IMR-90 (cell line): ENCODE measurements around the gene SMIM41. TPM values are rescaled to one million over a fixed set of nuclear protein-coding genes. Genes with fewer than 3 reads are reported as not detected.
A peak's percentile ranks its signal among the peaks of the same experiment; 100 is the strongest.

Source experiments
- ATAC-seq: fragments of 200-7000 bp; cut with Tn5 transposase; 2 replicates; pipeline ENCODE4 v1.9.1; 2020; ENCODE audit warnings: low read depth, mild to moderate bottlenecking, moderate library complexity
- BruUV-seq: library from RNA; stranded (reverse); fragments of 400-500 nt; replicated peaks from 2 replicates; lab custom pipeline; 2021; lab: Mats Ljungman, UMichigan
- CTCF ChIA-PET: fragments of 300-600 bp; formaldehyde crosslinking; extraction: SDS; loops from one replicate; lab custom pipeline; 2021; ENCODE audit warnings: antibody characterized with exemption; lab: Yijun Ruan, JAX
- POLR2A ChIA-PET: fragments of 300-600 bp; sonication (Branson Sonifier 250); formaldehyde crosslinking; loops from one replicate; lab custom pipeline; 2022; ENCODE audit warnings: antibody characterized with exemption; ENCODE audit not compliant: unreplicated experiment; lab: Charles Lee
- DNase-seq: peaks from one replicate; pipeline ENCODE4 v3.0.0; 2013
- H2AFZ ChIP-seq: replicated peaks from 2 replicates; pipeline ENCODE3; 2013; ENCODE audit warnings: low read length, mild to moderate bottlenecking; ENCODE audit not compliant: poor library complexity
- H2AK5ac ChIP-seq: 2 replicates; pipeline ENCODE4 v1.6.1; 2013; ENCODE audit warnings: low read depth, low read length, inconsistent platforms
- H2AK9ac ChIP-seq: replicated peaks from 2 replicates; pipeline ENCODE3; 2013; ENCODE audit warnings: mild to moderate bottlenecking, low read depth, low read length, moderate library complexity; ENCODE audit not compliant: poor library complexity
- H2BK120ac ChIP-seq: 2 replicates; pipeline ENCODE4 v1.6.1; 2013; ENCODE audit warnings: low read depth, low read length, inconsistent platforms
- H2BK15ac ChIP-seq: 3 replicates; pipeline ENCODE4 v1.6.1; 2013; ENCODE audit warnings: low read depth, low read length, inconsistent platforms
- H2BK20ac ChIP-seq: 2 replicates; pipeline ENCODE4 v1.6.1; 2013; ENCODE audit warnings: low read depth, mild to moderate bottlenecking, inconsistent platforms, low read length, moderate library complexity
- H2BK5ac ChIP-seq: 2 replicates; pipeline ENCODE4 v1.6.1; 2013; ENCODE audit warnings: mild to moderate bottlenecking, low read depth, low read length, inconsistent platforms; ENCODE audit not compliant: poor library complexity, severe bottlenecking
- H3K14ac ChIP-seq: replicated peaks from 2 replicates; pipeline ENCODE4 v1.6.1; 2013; ENCODE audit warnings: low read depth, low read length, inconsistent platforms
- H3K18ac ChIP-seq: 2 replicates; pipeline ENCODE4 v1.6.1; 2013; ENCODE audit warnings: low read depth, low read length, control low read depth
- H3K23ac ChIP-seq: 2 replicates; pipeline ENCODE4 v1.6.1; 2013; ENCODE audit warnings: low read depth, low read length, inconsistent platforms
- H3K27ac ChIP-seq: 2 replicates; pipeline ENCODE4 v1.5.1; 2013; ENCODE audit warnings: mild to moderate bottlenecking, control low read depth, low read length; ENCODE audit not compliant: insufficient read depth
- H3K27me3 ChIP-seq: 2 replicates; pipeline ENCODE4 v1.6.1; 2013; ENCODE audit warnings: low read length; ENCODE audit not compliant: control insufficient read depth, insufficient read depth
- H3K36me3 ChIP-seq: 2 replicates; pipeline ENCODE4 v1.6.1; 2013; ENCODE audit warnings: low read length, mixed read lengths; ENCODE audit not compliant: control insufficient read depth, insufficient read depth
- H3K4ac ChIP-seq: 2 replicates; pipeline ENCODE4 v1.6.1; 2013; ENCODE audit warnings: low read depth, low read length, inconsistent platforms
- H3K4me1 ChIP-seq: 2 replicates; pipeline ENCODE4 v1.6.1; 2013; ENCODE audit warnings: low read length, mixed read lengths; ENCODE audit not compliant: control insufficient read depth, insufficient read depth
- H3K4me2 ChIP-seq: 2 replicates; pipeline ENCODE4 v1.6.1; 2013; ENCODE audit warnings: low read depth, mild to moderate bottlenecking, control low read depth, low read length, moderate library complexity
- H3K4me3 ChIP-seq: 2 replicates; pipeline ENCODE4 v1.5.1; 2013; ENCODE audit warnings: low read depth, mild to moderate bottlenecking, control low read depth, low read length, moderate library complexity; ENCODE audit not compliant: insufficient read depth
- H3K56ac ChIP-seq: 2 replicates; pipeline ENCODE4 v1.6.1; 2013; ENCODE audit warnings: low read length, inconsistent platforms; ENCODE audit not compliant: insufficient read depth; ENCODE audit errors: extremely low read depth
- H3K79me1 ChIP-seq, 2 experiments: 2 replicates each; pipeline ENCODE4 v1.6.1; 2013; ENCODE audit warnings: low read length in 2 of 2, inconsistent platforms in 1 of 2, low read depth in 1 of 2
- H3K9ac ChIP-seq: 2 replicates; pipeline ENCODE4 v1.6.1; 2013; ENCODE audit warnings: low read depth, low read length, control low read depth
- H3K9me1 ChIP-seq: 2 replicates; pipeline ENCODE4 v1.6.1; 2013; ENCODE audit warnings: low read length, inconsistent platforms; ENCODE audit not compliant: insufficient read depth
- H3K9me3 ChIP-seq: 2 replicates; pipeline ENCODE4 v1.6.1; 2013; ENCODE audit warnings: low read length; ENCODE audit not compliant: control insufficient read depth, insufficient read depth
- H4K20me1 ChIP-seq: 2 replicates; pipeline ENCODE4 v1.6.1; 2013; ENCODE audit warnings: low read length, inconsistent platforms; ENCODE audit not compliant: insufficient read depth
- H4K5ac ChIP-seq: 2 replicates; pipeline ENCODE4 v1.6.1; 2013; ENCODE audit warnings: mild to moderate bottlenecking, low read depth, low read length, control low read depth
- H4K8ac ChIP-seq, 2 experiments: 2 replicates each; pipeline ENCODE4 v1.6.1; 2013; ENCODE audit warnings: low read depth in 2 of 2, low read length in 2 of 2, control low read depth in 1 of 2, inconsistent platforms in 1 of 2
- H4K91ac ChIP-seq: 2 replicates; pipeline ENCODE4 v1.6.1; 2013; ENCODE audit warnings: low read depth, low read length, inconsistent platforms; ENCODE audit not compliant: insufficient read depth
- BHLHE40 ChIP-seq: fragments of 150-350 bp; IDR thresholded peaks from 2 replicates; pipeline ENCODE4 v1.6.1; 2016; ENCODE audit warnings: mild to moderate bottlenecking, low read depth, low read length
- ELK1 ChIP-seq: fragments of 150-350 bp; IDR thresholded peaks from 2 replicates; pipeline ENCODE4 v1.6.1; 2016; ENCODE audit warnings: low read depth, mild to moderate bottlenecking, low read length, moderate library complexity, borderline replicate concordance
- WGBS, 2 experiments: methylation state at CpG; one replicate each; pipeline versions ENCODE4 v1.1.5 to v1.1.7; 2013; ENCODE audit warnings: missing lambda C conversion rate in 2 of 2; ENCODE audit not compliant: insufficient read length in 1 of 2; ENCODE audit errors: extremely low coverage in 2 of 2; 5-methylcytosine and 5-hydroxymethylcytosine counted together
- dilution Hi-C: fragments of 300-500 bp; cut with HindIII; formaldehyde crosslinking; loops from one replicate; pipeline ENCODE4 v1.14.3; 2018; ENCODE audit warnings: low sequenced_read_pairs; ENCODE audit not compliant: unreplicated experiment
- in situ Hi-C: fragments of 300-500 bp; cut with MboI; formaldehyde crosslinking; loops from 3 replicates; pipeline ENCODE4 v1.14.3; 2019; ENCODE audit warnings: low sequenced_read_pairs, inconsistent platforms, mixed read lengths
- intact Hi-C: fragments of 100-400 bp; cut with micrococcal nuclease; formaldehyde crosslinking; loops from 2 replicates; pipeline ENCODE4 v1.10.0; 2022
- polyA plus RNA-seq, 3 experiments: library from polyadenylated mRNA; depleted of rRNA; stranded (reverse); fragments of >200 nt; gene quantifications; 2 replicates each; pipeline ENCODE4 v1.2.3, GENCODE V29; 2012; ENCODE audit warnings: low replicate concordance in 1 of 3
- total RNA-seq: library from RNA; depleted of rRNA; stranded (reverse); fragments of >200 nt; gene quantifications from 2 replicates; pipeline ENCODE4 v1.2.3, GENCODE V29; 2012; rRNA removed

Gene SMIM41
- total and polyA plus RNA-seq, 2 of the 4 experiments (the other 2 are of a cell fraction), result not detected

- ChIA-PET CTCF (interaction anchor here (0.7 to 2.2 kb wide), 4 partner anchors 56 to 215 kb away, joined by 3 to 6 read pairs (median 4); no protein-coding TSS in a partner anchor), POLR2A (no interaction called here)
- ATAC-seq, result no peak
- dilution Hi-C loops (no loop called here), in situ Hi-C loops (loop anchor here (5.0 to 10.0 kb wide), 3 partner anchors 170 to 817 kb away; no protein-coding TSS in a partner anchor), intact Hi-C loops (loop anchor here (2.0 kb wide), 2 partner anchors 55 to 425 kb away; no protein-coding TSS in a partner anchor)
- Histone ChIP-seq H3K79me1 (no peaks in the 10 kb centered on the region), H2BK15ac (no peak overlapping the region), H3K4me3 (no peak overlapping the region), H3K9ac (no peak overlapping the region), H3K56ac (no peak overlapping the region), H3K23ac (no peak overlapping the region), H4K5ac (no peak overlapping the region), H2BK5ac (no peak overlapping the region), H3K27ac (no peak overlapping the region), H3K14ac (no peak overlapping the region), H3K4me1 (no peaks in the 10 kb centered on the region), H3K9me3 (no peaks in the 10 kb centered on the region), H2AFZ (peak overlapping the region; percentile 66), H3K36me3 (no peaks in the 10 kb centered on the region), H2BK120ac (no peak overlapping the region), H3K4me2 (no peak overlapping the region), H4K8ac (no peak overlapping the region), H4K20me1 (no peaks in the 10 kb centered on the region), H2AK9ac (no peak overlapping the region), H2BK20ac (peak overlapping the region; percentile 37; the same call in 1 of the 2 replicates), H3K4ac (no peak overlapping the region), H2AK5ac (peak overlapping the region; percentile 53), H3K9me1 (peaks cover 6% of the 10 kb centered on the region; the same call in 1 of the 2 replicates), H3K27me3 (no peaks in the 10 kb centered on the region), H3K18ac (no peak overlapping the region), H4K91ac (no peak overlapping the region)
- WGBS, 2 experiments, result 83% methylated on average over 1 of the region's 5 CpGs; no CpG with 5 or more reads in 1 of the 2 experiments
- no peak for DNase-seq
- no TSS peak for BruUV-seq
- no peak for TF ChIP-seq ELK1
- no peak for TF ChIP-seq BHLHE40
Measured at GRCh38 chr12:52157566-52158150, 78.2 kb downstream of the SMIM41 start.

Other genes starting within 250 kb of the SMIM41 start
- gene FIGNL2, start 231.0 kb upstream of the SMIM41 start, total RNA-seq, result under 0.01 TPM in 2 replicates
- gene FIGNL2, start 231.0 kb upstream of the SMIM41 start, polyA plus RNA-seq (2012; rRNA removed), result 0.09 and 0.12 TPM in 2 replicates
- under 0.01 TPM in 1 of 2 replicates, not detected in the other for gene ANKRD33, start 191.6 kb upstream of the SMIM41 start, total RNA-seq
- 0.03 TPM in 1 of 2 replicates, not detected in the other for gene ANKRD33, start 191.6 kb upstream of the SMIM41 start, polyA plus RNA-seq (2012; rRNA removed)
- gene ACVRL1, start 172.2 kb upstream of the SMIM41 start, total RNA-seq, result 5.8 and 7.5 TPM in 2 replicates
- gene ACVRL1, start 172.2 kb upstream of the SMIM41 start, polyA plus RNA-seq (2012; rRNA removed), result 6.4 and 8.0 TPM in 2 replicates
- gene ACVR1B, start 128.0 kb upstream of the SMIM41 start, total RNA-seq, result 5.7 and 5.8 TPM in 2 replicates
- gene ACVR1B, start 128.0 kb upstream of the SMIM41 start, polyA plus RNA-seq (2012; rRNA removed), result 12.1 and 13.6 TPM in 2 replicates
- gene TAMALIN, start 72.8 kb upstream of the SMIM41 start, total RNA-seq, result 2.5 and 2.7 TPM in 2 replicates
- 5.3 and 5.9 TPM in 2 replicates for gene TAMALIN, start 72.8 kb upstream of the SMIM41 start, polyA plus RNA-seq (2012; rRNA removed)
- gene NR4A1, start 28.3 kb upstream of the SMIM41 start, total RNA-seq, result 6.6 and 23.1 TPM in 2 replicates
- 34.1 and 120 TPM in 2 replicates for gene NR4A1, start 28.3 kb upstream of the SMIM41 start, polyA plus RNA-seq (2012; rRNA removed)
- gene ATG101, start 9.7 kb upstream of the SMIM41 start, total RNA-seq, result 158 and 167 TPM in 2 replicates
- 93.9 and 113 TPM in 2 replicates for gene ATG101, start 9.7 kb upstream of the SMIM41 start, polyA plus RNA-seq (2012; rRNA removed)
- gene KRT80, start 112.3 kb downstream of the SMIM41 start, total RNA-seq, result 0.54 and 0.56 TPM in 2 replicates
- gene KRT80, start 112.3 kb downstream of the SMIM41 start, polyA plus RNA-seq (2012; rRNA removed), result 3.4 TPM in 2 replicates
- gene KRT7, start 153.5 kb downstream of the SMIM41 start, total RNA-seq, result 0.54 and 1.4 TPM in 2 replicates
- 1.4 and 1.7 TPM in 2 replicates for gene KRT7, start 153.5 kb downstream of the SMIM41 start, polyA plus RNA-seq (2012; rRNA removed)
- not detected in 2 replicates for gene KRT86, start 194.9 kb downstream of the SMIM41 start, total RNA-seq
- 0.06 TPM in 1 of 2 replicates, not detected in the other for gene KRT86, start 194.9 kb downstream of the SMIM41 start, polyA plus RNA-seq (2012; rRNA removed)
- under 0.01 TPM in 2 replicates for gene KRT81, start 211.8 kb downstream of the SMIM41 start, total RNA-seq
- 0.05 and 0.29 TPM in 2 replicates for gene KRT81, start 211.8 kb downstream of the SMIM41 start, polyA plus RNA-seq (2012; rRNA removed)
- gene KRT83, start 241.7 kb downstream of the SMIM41 start, total RNA-seq, result not detected in 2 replicates
- gene KRT83, start 241.7 kb downstream of the SMIM41 start, polyA plus RNA-seq (2012; rRNA removed), result not detected in 2 replicates